ENCODE data around the gene TTC9C. TPM values are rescaled to one million over a fixed set of nuclear protein-coding genes. Genes with fewer than 3 reads are reported as not detected.
A peak's percentile ranks its signal among the peaks of the same experiment; 100 is the strongest.

The TTC9C gene
- total RNA-seq, 1 experiment from 2014 or later, result 48.7 TPM

- peak overlapping the region; percentile 92 for H3K4me3 Mint-ChIP-seq
- ChIA-PET CTCF (interaction anchor here (0.6 to 4.0 kb wide), 23 partner anchors 10 to 312 kb away, joined by 3 to 24 read pairs (median 4); partner anchors contain the start of genes C11orf98, CSKMT, EML3 and GANAB), POLR2A (interaction anchor here (0.6 to 6.0 kb wide), 15 partner anchors 18 to 153 kb away, joined by 3 to 35 read pairs (median 6); partner anchors contain the start of genes B3GAT3, C11orf98, CSKMT and HNRNPUL2)
- ATAC-seq, result peak; percentile 61
- no peaks in the 10 kb centered on the region for H3K9me3 Mint-ChIP-seq
- DNase-seq (ENCODE audit: low spot score), result peak; percentile 96
- peak overlapping the region; percentile 98 for H3K27ac Mint-ChIP-seq
- H3K36me3 Mint-ChIP-seq, result peaks cover 28% of the 10 kb centered on the region
- H3K4me1 Mint-ChIP-seq, result peaks cover 38% of the 10 kb centered on the region
- no peaks in the 10 kb centered on the region; the same call in 1 of the 2 replicates for H3K27me3 Mint-ChIP-seq (ENCODE audit: low read depth)
- no peak for TF ChIP-seq E2F1 (CRISPR knock-in tag; IDR thresholded peaks at IDR 0.05)
- no peak for TF ChIP-seq ATF2 (CRISPR knock-in tag; IDR thresholded peaks at IDR 0.05; ENCODE audit: borderline replicate concordance, low read depth)
- no peak for TF ChIP-seq FOXJ3 (CRISPR knock-in tag; IDR thresholded peaks at IDR 0.05; ENCODE audit: borderline replicate concordance)
- TF ChIP-seq STAT6 (CRISPR knock-in tag; conservative IDR thresholded peaks at IDR 0.05; ENCODE audit: low read depth), result no peak
- no peak for TF ChIP-seq ARID4B (CRISPR knock-in tag; IDR thresholded peaks at IDR 0.05; ENCODE audit: borderline replicate concordance)
- no peak for TF ChIP-seq ZNF423 (CRISPR knock-in tag; IDR thresholded peaks at IDR 0.05)
- no peak for TF ChIP-seq ATF6 (CRISPR knock-in tag; IDR thresholded peaks at IDR 0.05)
- no peak for TF ChIP-seq CBFB (CRISPR knock-in tag; IDR thresholded peaks at IDR 0.05; ENCODE audit: low read depth)
- 0 out of 2 replicates have a peak, but pooled peaks have one; percentile 46 for TF ChIP-seq ATF3 (CRISPR knock-in tag; conservative IDR thresholded peaks at IDR 0.05)
- TF ChIP-seq PRRX2 (CRISPR knock-in tag; IDR thresholded peaks at IDR 0.05), result no peak
- TF ChIP-seq KAT7 (CRISPR knock-in tag; IDR thresholded peaks at IDR 0.05; ENCODE audit: borderline replicate concordance), result no peak
- TF ChIP-seq HMGA2 (CRISPR knock-in tag; IDR thresholded peaks at IDR 0.05), result no peak
- no peak for TF ChIP-seq IRF2 (CRISPR knock-in tag; IDR thresholded peaks at IDR 0.05; ENCODE audit: borderline replicate concordance, low read depth)
- TF ChIP-seq NR3C1 (CRISPR knock-in tag; conservative IDR thresholded peaks at IDR 0.05; ENCODE audit: low read depth), result no peak
- TF ChIP-seq ELF4 (CRISPR knock-in tag; IDR thresholded peaks at IDR 0.05; ENCODE audit: low read depth), result no peak
- TF ChIP-seq USF2 (CRISPR knock-in tag; IDR thresholded peaks at IDR 0.05), result 0 out of 2 replicates have a peak, but pooled peaks have one; percentile 20
- no peak for TF ChIP-seq ZNF219 (CRISPR knock-in tag; IDR thresholded peaks at IDR 0.05; ENCODE audit: borderline replicate concordance)
- TF ChIP-seq CREM (CRISPR knock-in tag; IDR thresholded peaks at IDR 0.05), result no peak; the same call in 1 of the 2 replicates
- TF ChIP-seq USF1 (CRISPR knock-in tag; IDR thresholded peaks at IDR 0.05), result no peak
- no peak for TF ChIP-seq GTF2I (CRISPR knock-in tag; conservative IDR thresholded peaks at IDR 0.05)
Observed at GRCh38 chr11:62705880-62706849, 22.1 kb upstream of the TTC9C start.
